ENCODE data around the gene CSGALNACT2.

CSGALNACT2 gene

GRCh38 chr10:43112608-43112961, 25.7 kb upstream of the CSGALNACT2 start:
- no peak for DNase-seq

GRCh38 chr10:43113201-43114087, 24.8 kb upstream of the CSGALNACT2 start:
- no peak for DNase-seq

- no peak for DNase-seq
Observed at GRCh38 chr10:43114088-43114742, 24.0 kb upstream of the CSGALNACT2 start.

GRCh38 chr10:43114743-43115611, 23.3 kb upstream of the CSGALNACT2 start:
- DNase-seq = no peak

GRCh38 chr10:43115881-43116595, 22.2 kb upstream of the CSGALNACT2 start:
- no peak for DNase-seq

- DNase-seq = no peak
Observed at GRCh38 chr10:43116596-43116995, 21.6 kb upstream of the CSGALNACT2 start.

- DNase-seq = no peak
Observed at GRCh38 chr10:43117031-43117776, 21.0 kb upstream of the CSGALNACT2 start.

- DNase-seq = no peak
Observed at GRCh38 chr10:43117777-43118583, 20.3 kb upstream of the CSGALNACT2 start.

GRCh38 chr10:43118631-43119415, 19.4 kb upstream of the CSGALNACT2 start:
- no peak for DNase-seq

GRCh38 chr10:43119416-43120115, 18.7 kb upstream of the CSGALNACT2 start:
- no peak for DNase-seq

GRCh38 chr10:43120116-43120928, 17.9 kb upstream of the CSGALNACT2 start:
- no peak for DNase-seq

- no peak for DNase-seq
Observed at GRCh38 chr10:43120929-43121314, 17.3 kb upstream of the CSGALNACT2 start.

GRCh38 chr10:43121444-43121843, 16.8 kb upstream of the CSGALNACT2 start:
- peak in 1 of 2 experiments; percentile 7 for DNase-seq

- no peak for DNase-seq
Observed at GRCh38 chr10:43122096-43122495, 16.1 kb upstream of the CSGALNACT2 start.

GRCh38 chr10:43122826-43123225, 15.4 kb upstream of the CSGALNACT2 start:
- no peak for DNase-seq

GRCh38 chr10:43123361-43124093, 14.7 kb upstream of the CSGALNACT2 start:
- DNase-seq = peak in 1 of 2 experiments; percentile 48

GRCh38 chr10:43124094-43124521, 14.1 kb upstream of the CSGALNACT2 start:
- peak in 1 of 2 experiments; percentile 35 for DNase-seq
